ENCODE measurements around the gene RAB3IL1. TPM values are rescaled to one million over a fixed set of nuclear protein-coding genes. Genes with fewer than 3 reads are reported as not detected.

Gene RAB3IL1
- total and polyA plus RNA-seq, 9 of the 15 experiments (the other 6 are each of a cell fraction or from before 2014, with no cell fraction given) = 0.15 to 42.6 (median 15.5) TPM

- TF ChIP-seq ETS1 (conservative IDR thresholded peaks at IDR 0.05; ENCODE audit: control insufficient read depth, low read depth, low read length) = no peak
- peak; percentile 81 for TF ChIP-seq HES1 (IDR thresholded peaks at IDR 0.05; ENCODE audit: low read depth)
- TF ChIP-seq ZBTB2 (IDR thresholded peaks at IDR 0.05) = no peak
- TF ChIP-seq CBFA2T2 (conservative IDR thresholded peaks at IDR 0.05) = peak; percentile 90
- TF ChIP-seq MCM7 (IDR thresholded peaks at IDR 0.05) = no peak
- TF ChIP-seq ZNF41 (CRISPR knock-in tag; conservative IDR thresholded peaks at IDR 0.05) = no peak
- TF ChIP-seq FOXJ3 (CRISPR knock-in tag; IDR thresholded peaks at IDR 0.05) = no peak
- no peak for TF ChIP-seq RERE (CRISPR knock-in tag; IDR thresholded peaks at IDR 0.05; ENCODE audit: borderline replicate concordance)
- TF ChIP-seq NCOR1 (IDR thresholded peaks at IDR 0.05) = peak; percentile 91
- no peak for TF ChIP-seq POLR2G (IDR thresholded peaks at IDR 0.05; ENCODE audit: low read depth, low read length)
- peak; percentile 94 for TF ChIP-seq SMARCA4 (IDR thresholded peaks at IDR 0.05)
- no peak for TF ChIP-seq SETDB1 (IDR thresholded peaks at IDR 0.05; ENCODE audit: low read length)
- no peak for TF ChIP-seq HDGF (IDR thresholded peaks at IDR 0.05)
- TF ChIP-seq BCLAF1 (IDR thresholded peaks at IDR 0.05; ENCODE audit: borderline replicate concordance in 1 of 2, control insufficient read depth in 1 of 2, low read depth in 2 of 2, low read length in 1 of 2) = 0 out of 4 replicates have a peak, but pooled peaks of 1 of the 2 experiments have one; percentile 8
- TF ChIP-seq RBFOX2 (IDR thresholded peaks at IDR 0.05; ENCODE audit: low read depth, low read length) = no peak; the same call in 1 of the 2 replicates
- TF ChIP-seq ZNF444 (CRISPR knock-in tag; IDR thresholded peaks at IDR 0.05) = no peak
Observed at GRCh38 chr11:61966734-61967115, 49.4 kb upstream of the RAB3IL1 start (continued).

Data from K562 (cell line).